Large intestine (tissue), 3 donors: ENCODE data around the gene BMP10. TPM values are rescaled to one million over a fixed set of nuclear protein-coding genes. Genes with fewer than 3 reads are reported as not detected.
A peak's percentile ranks its signal among the peaks of the same experiment; 100 is the strongest.

Experiments
- DNase-seq, 2 donors: peaks; one replicate each; pipeline versions ENCODE4 v3.0.0 to v3.0.0-alpha.2; 2013
- H3K27ac ChIP-seq: one replicate; pipeline ENCODE4 v1.5.1; 2013; ENCODE audit warnings: low read length
- H3K27me3 ChIP-seq: 2 replicates; pipeline ENCODE4 v1.6.1; 2013; ENCODE audit warnings: low read length; ENCODE audit not compliant: control insufficient read depth, insufficient read depth
- H3K36me3 ChIP-seq: 2 replicates; pipeline ENCODE4 v1.6.1; 2013; ENCODE audit warnings: low read length; ENCODE audit not compliant: control insufficient read depth, insufficient read depth
- H3K4me1 ChIP-seq: one replicate; pipeline ENCODE4 v1.6.1; 2013; ENCODE audit warnings: low read length; ENCODE audit not compliant: control insufficient read depth, insufficient read depth
- H3K4me3 ChIP-seq: one replicate; pipeline ENCODE4 v1.5.1; 2013; ENCODE audit warnings: low read length
- H3K9me3 ChIP-seq: one replicate; pipeline ENCODE4 v1.6.1; 2013; ENCODE audit warnings: mild to moderate bottlenecking, low read depth, low read length, moderate library complexity; ENCODE audit not compliant: control insufficient read depth
- WGBS: methylation state at CpG from one replicate; pipeline ENCODE4 v1.1.5; 2013; ENCODE audit warnings: low lambda C conversion rate; ENCODE audit not compliant: insufficient coverage; 5-methylcytosine and 5-hydroxymethylcytosine counted together
- polyA plus RNA-seq: library from polyadenylated mRNA; unstranded; fragments of 120-200 nt; gene quantifications from one replicate; pipeline ENCODE4 v1.2.1, GENCODE V29; 2013

BMP10 gene
- polyA plus RNA-seq, 1 donor: not detected

GRCh38 chr2:68854476-68854875, 16.7 kb downstream of the BMP10 start:
- no peak for DNase-seq
- Histone ChIP-seq H3K4me1 (no peaks in the 10 kb centered on the region), H3K9me3 (no peaks in the 10 kb centered on the region), H3K27me3 (peaks cover 4% of the 10 kb centered on the region), H3K36me3 (no peaks in the 10 kb centered on the region), H3K27ac (no peak overlapping the region), H3K4me3 (no peak overlapping the region)

- Histone ChIP-seq H3K9me3 (no peaks in the 10 kb centered on the region), H3K27me3 (peaks cover 4% of the 10 kb centered on the region), H3K27ac (no peak overlapping the region), H3K36me3 (no peaks in the 10 kb centered on the region), H3K4me1 (no peaks in the 10 kb centered on the region), H3K4me3 (no peak overlapping the region)
- no CpG with 5 or more reads among the region's 4 CpGs for WGBS
- DNase-seq: no peak
Measured at GRCh38 chr2:68853915-68854314, 17.3 kb downstream of the BMP10 start.

- no peaks in the 10 kb centered on the region for H3K36me3 ChIP-seq
- H3K4me3 ChIP-seq: no peak overlapping the region
- 88% methylated on average over 1 of the region's 2 CpGs for WGBS
- H3K9me3 ChIP-seq: no peaks in the 10 kb centered on the region
- no peak overlapping the region for H3K27ac ChIP-seq
- no peak for DNase-seq
- no peaks in the 10 kb centered on the region for H3K4me1 ChIP-seq
- peaks cover 4% of the 10 kb centered on the region for H3K27me3 ChIP-seq
Measured at GRCh38 chr2:68853035-68853434, 18.2 kb downstream of the BMP10 start.

- no peak for DNase-seq
- Histone ChIP-seq H3K27me3 (peaks cover 5% of the 10 kb centered on the region), H3K27ac (no peak overlapping the region), H3K9me3 (no peaks in the 10 kb centered on the region), H3K36me3 (no peaks in the 10 kb centered on the region), H3K4me1 (no peaks in the 10 kb centered on the region), H3K4me3 (no peak overlapping the region)
- 40% methylated on average over 1 of the region's 3 CpGs for WGBS
Measured at GRCh38 chr2:68850524-68850923, 20.7 kb downstream of the BMP10 start.

- Histone ChIP-seq H3K4me3 (no peak overlapping the region), H3K27me3 (peaks cover 7% of the 10 kb centered on the region), H3K9me3 (no peaks in the 10 kb centered on the region), H3K4me1 (no peaks in the 10 kb centered on the region), H3K36me3 (no peaks in the 10 kb centered on the region), H3K27ac (no peak overlapping the region)
- WGBS: 83% methylated on average over 1 of the region's 4 CpGs
- peak; percentile 10 to 19 for DNase-seq
Measured at GRCh38 chr2:68849579-68850030, 21.6 kb downstream of the BMP10 start.

GRCh38 chr2:68847751-68848150, 23.4 kb downstream of the BMP10 start:
- H3K4me3 ChIP-seq: no peak overlapping the region
- peaks cover 7% of the 10 kb centered on the region for H3K27me3 ChIP-seq
- no peak for DNase-seq
- H3K4me1 ChIP-seq: no peaks in the 10 kb centered on the region
- H3K9me3 ChIP-seq: no peaks in the 10 kb centered on the region
- H3K36me3 ChIP-seq: no peaks in the 10 kb centered on the region
- no peak overlapping the region for H3K27ac ChIP-seq

- DNase-seq: no peak
- peaks cover 7% of the 10 kb centered on the region for H3K27me3 ChIP-seq
- H3K36me3 ChIP-seq: no peaks in the 10 kb centered on the region
- no peaks in the 10 kb centered on the region for H3K4me1 ChIP-seq
- H3K4me3 ChIP-seq: no peak overlapping the region
- WGBS: no CpG with 5 or more reads among the region's 3 CpGs
- H3K27ac ChIP-seq: no peak overlapping the region
- no peaks in the 10 kb centered on the region for H3K9me3 ChIP-seq
Measured at GRCh38 chr2:68846091-68846490, 25.1 kb downstream of the BMP10 start.

GRCh38 chr2:68845043-68845442, 26.2 kb downstream of the BMP10 start:
- no peak for DNase-seq
- no peak overlapping the region for H3K4me3 ChIP-seq
- no peak overlapping the region for H3K27ac ChIP-seq
- no peaks in the 10 kb centered on the region for H3K4me1 ChIP-seq
- no peaks in the 10 kb centered on the region for H3K36me3 ChIP-seq
- peaks cover 7% of the 10 kb centered on the region for H3K27me3 ChIP-seq
- 80% methylated on average over 1 of the region's 2 CpGs for WGBS
- H3K9me3 ChIP-seq: no peaks in the 10 kb centered on the region

GRCh38 chr2:68839260-68839833, 31.9 kb downstream of the BMP10 start:
- no CpG with 5 or more reads among the region's 2 CpGs for WGBS
- no peaks in the 10 kb centered on the region for H3K36me3 ChIP-seq
- no peaks in the 10 kb centered on the region for H3K9me3 ChIP-seq
- H3K27ac ChIP-seq: no peak overlapping the region
- H3K27me3 ChIP-seq: no peaks in the 10 kb centered on the region
- H3K4me1 ChIP-seq: no peaks in the 10 kb centered on the region
- H3K4me3 ChIP-seq: no peak overlapping the region
- DNase-seq: no peak

- no peak overlapping the region for H3K27ac ChIP-seq
- no peaks in the 10 kb centered on the region for H3K27me3 ChIP-seq
- WGBS: no CpG with 5 or more reads among the region's 10 CpGs
- DNase-seq: no peak
- no peaks in the 10 kb centered on the region for H3K4me1 ChIP-seq
- no peaks in the 10 kb centered on the region for H3K9me3 ChIP-seq
- no peak overlapping the region for H3K4me3 ChIP-seq
- H3K36me3 ChIP-seq: no peaks in the 10 kb centered on the region
Measured at GRCh38 chr2:68838641-68839040, 32.6 kb downstream of the BMP10 start.

GRCh38 chr2:68837861-68838341, 33.3 kb downstream of the BMP10 start:
- H3K27me3 ChIP-seq: no peaks in the 10 kb centered on the region
- no peak overlapping the region for H3K27ac ChIP-seq
- H3K36me3 ChIP-seq: no peaks in the 10 kb centered on the region
- no peak for DNase-seq
- WGBS: no CpG with 5 or more reads among the region's 3 CpGs
- H3K4me3 ChIP-seq: no peak overlapping the region
- no peaks in the 10 kb centered on the region for H3K9me3 ChIP-seq
- no peaks in the 10 kb centered on the region for H3K4me1 ChIP-seq
